ENCODE data around the gene LRP2BP. TPM values are rescaled to one million over a fixed set of nuclear protein-coding genes. Genes with fewer than 3 reads are reported as not detected.
A peak's percentile ranks its signal among the peaks of the same experiment; 100 is the strongest.
"Not testable (repeated sequence)": the region's sequence is repeated elsewhere in the genome, so short reads cannot be mapped to it uniquely, and the experiment has no call there.

Gene LRP2BP
- total RNA-seq, 5 donors from 2014 or later (not counting 1 experiment from before 2014, with no cell fraction given): 0.51 to 2.9 (median 0.89) TPM

- ChIA-PET POLR2A (no interaction called here), CTCF (interaction anchor here in 1 of 2 donors (0.8 kb wide), 1 partner anchor 132 kb away, joined by 3 read pairs; no protein-coding TSS in a partner anchor)
- peaks cover 50% of the 10 kb centered on the region for H3K36me3 Mint-ChIP-seq
- WGBS (ENCODE audit: insufficient coverage): no CpG with 5 or more reads among the region's 2 CpGs
- DNase-seq (no peak), ATAC-seq (replicated peaks in 1 of 4) (peak in 2 of 4 experiments; percentile 43 to 48)
- peaks cover 0 to 3% (median 0%) of the 10 kb centered on the region in 3 donors for H3K9me3 Mint-ChIP-seq
- Histone ChIP-seq H3K36me3 (ENCODE audit: control insufficient read depth in 2 of 2, extremely low read depth in 1 of 2, insufficient read depth in 1 of 2, low read length in 1 of 2) (peaks cover 0 to 7% of the 10 kb centered on the region in 2 donors), H3K27ac (ENCODE audit: low read length) (no peak overlapping the region), H3K9me3 (no peaks in the 10 kb centered on the region), H3K27me3 (replicated peaks in 1 of 2; ENCODE audit: control insufficient read depth in 2 of 2, extremely low read depth in 1 of 2, insufficient read depth in 2 of 2, low read length in 1 of 2) (no peaks in the 10 kb centered on the region), H3K4me3 (ENCODE audit: control insufficient read depth in 1 of 2, extremely low read depth in 1 of 2, low read length in 1 of 2) (no peak overlapping the region), H3K4me1 (ENCODE audit: control insufficient read depth in 1 of 2, extremely low read depth in 1 of 2, insufficient read depth in 2 of 2, low read length in 2 of 2) (peaks cover 0 to 2% of the 10 kb centered on the region in 2 experiments)
- H3K27ac Mint-ChIP-seq: peak overlapping the region in 1 of 2 donors; percentile 39
- H3K4me3 Mint-ChIP-seq: no peak overlapping the region
- peaks cover 4 to 7% (median 7%) of the 10 kb centered on the region in 3 donors for H3K4me1 Mint-ChIP-seq
- no peaks in the 10 kb centered on the region for H3K27me3 Mint-ChIP-seq
Observed at GRCh38 chr4:185318679-185319078, 77.0 kb downstream of the LRP2BP start.

GRCh38 chr4:185317880-185318279, 77.8 kb downstream of the LRP2BP start:
- Mint-ChIP-seq H3K27ac (no peak overlapping the region), H3K4me3 (no peak overlapping the region)
- peaks cover 0 to 8% of the 10 kb centered on the region in 2 donors for H3K36me3 ChIP-seq (ENCODE audit: control insufficient read depth in 2 of 2, extremely low read depth in 1 of 2, insufficient read depth in 1 of 2, low read length in 1 of 2)

GRCh38 chr4:185317462-185317861, 78.3 kb downstream of the LRP2BP start:
- CTCF ChIA-PET; H3K4me3 Mint-ChIP-seq; DNase-seq; H3K27ac Mint-ChIP-seq; POLR2A ChIA-PET; H3K9me3 Mint-ChIP-seq; H3K27me3 Mint-ChIP-seq; H3K9me3 ChIP-seq; H3K4me1 ChIP-seq (ENCODE audit: control insufficient read depth in 1 of 2, extremely low read depth in 1 of 2, insufficient read depth in 2 of 2, low read length in 2 of 2); H3K27ac ChIP-seq (ENCODE audit: low read length); H3K4me3 ChIP-seq (ENCODE audit: control insufficient read depth in 1 of 2, extremely low read depth in 1 of 2, low read length in 1 of 2); ATAC-seq (replicated peaks in 1 of 4); H3K27me3 ChIP-seq (replicated peaks in 1 of 2; ENCODE audit: control insufficient read depth in 2 of 2, extremely low read depth in 1 of 2, insufficient read depth in 2 of 2, low read length in 1 of 2); H3K4me1 Mint-ChIP-seq: not testable (repeated sequence)
- H3K36me3 ChIP-seq (ENCODE audit: control insufficient read depth in 2 of 2, extremely low read depth in 1 of 2, insufficient read depth in 1 of 2, low read length in 1 of 2): peaks cover 0 to 12% of the 10 kb centered on the region in 2 donors
- peaks cover 62% of the 10 kb centered on the region for H3K36me3 Mint-ChIP-seq
- WGBS (ENCODE audit: insufficient coverage): no CpG with 5 or more reads among the region's 3 CpGs

More at GRCh38 chr4:185317880-185318279, 77.8 kb downstream of the LRP2BP start:
- no peak for ATAC-seq (replicated peaks in 1 of 4)
- Mint-ChIP-seq H3K4me1 (peaks cover 4 to 7% (median 7%) of the 10 kb centered on the region in 3 donors), H3K27me3 (no peaks in the 10 kb centered on the region), H3K9me3 (peaks cover 0 to 3% (median 0%) of the 10 kb centered on the region in 3 donors), H3K36me3 (peaks cover 58% of the 10 kb centered on the region)
- no peaks in the 10 kb centered on the region for H3K9me3 ChIP-seq
- no peak for DNase-seq
- no CpG with 5 or more reads among the region's 1 CpG for WGBS (ENCODE audit: insufficient coverage)
- POLR2A ChIA-PET: no interaction called here
- H3K4me1 ChIP-seq (ENCODE audit: control insufficient read depth in 1 of 2, extremely low read depth in 1 of 2, insufficient read depth in 2 of 2, low read length in 2 of 2): peaks cover 0 to 2% of the 10 kb centered on the region in 2 experiments
- CTCF ChIA-PET: no interaction called here
- H3K27me3 ChIP-seq (replicated peaks in 1 of 2; ENCODE audit: control insufficient read depth in 2 of 2, extremely low read depth in 1 of 2, insufficient read depth in 2 of 2, low read length in 1 of 2): no peaks in the 10 kb centered on the region
- no peak overlapping the region for H3K27ac ChIP-seq (ENCODE audit: low read length)
- no peak overlapping the region for H3K4me3 ChIP-seq (ENCODE audit: control insufficient read depth in 1 of 2, extremely low read depth in 1 of 2, low read length in 1 of 2)

Other genes with a start within 250 kb of the LRP2BP start
- 10 to 100 TPM; 29.8 to 35.3 (median 31.8) TPM for gene CFAP97, start 191.9 kb downstream of the LRP2BP start, total RNA-seq
- gene SNX25, start 186.3 kb downstream of the LRP2BP start, total RNA-seq: 10 to 100 TPM; 14.0 to 19.3 (median 16.4) TPM
- gene ANKRD37, start 917 bp upstream of the LRP2BP start, total RNA-seq: 10 to 100 TPM in 2 of 5 donors, 1 to 10 TPM in 3; 5.5 to 16.0 (median 7.9) TPM
- gene UFSP2, start 30.0 kb upstream of the LRP2BP start, total RNA-seq: 10 to 100 TPM; 13.9 to 30.1 (median 20.3) TPM
- gene CCDC110, start 75.8 kb upstream of the LRP2BP start, total RNA-seq: under 1 TPM; 0.35 to 0.77 (median 0.47) TPM
- gene PDLIM3, start 139.6 kb upstream of the LRP2BP start, total RNA-seq: under 1 TPM in 3 of 5 donors, not detected in 2; 0.23 to 0.63 (median 0.63) TPM